ENCODE measurements around the gene GALNT6.

DNA sequence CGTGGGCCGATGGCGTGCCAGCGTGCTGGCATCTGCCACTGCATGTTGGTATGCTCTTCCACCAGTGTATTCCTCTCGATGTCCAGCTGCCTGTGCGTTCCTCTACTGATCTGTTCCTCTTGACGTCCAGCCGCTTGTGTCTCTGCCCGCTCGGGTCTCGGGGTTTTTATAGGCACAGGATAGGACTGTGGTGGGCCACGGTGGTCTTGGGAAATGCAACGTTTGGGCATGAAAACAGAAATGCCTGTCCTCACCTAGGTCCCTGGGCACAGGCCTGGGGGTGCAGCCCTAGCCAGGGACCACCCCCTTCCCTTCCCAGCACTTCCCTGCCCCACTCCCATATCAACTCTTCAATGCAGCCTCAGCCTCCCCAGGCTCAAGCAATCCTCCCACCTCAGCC, 10.3 kb upstream of the GALNT6 start:
- TF ChIP-seq, protein P1, sequence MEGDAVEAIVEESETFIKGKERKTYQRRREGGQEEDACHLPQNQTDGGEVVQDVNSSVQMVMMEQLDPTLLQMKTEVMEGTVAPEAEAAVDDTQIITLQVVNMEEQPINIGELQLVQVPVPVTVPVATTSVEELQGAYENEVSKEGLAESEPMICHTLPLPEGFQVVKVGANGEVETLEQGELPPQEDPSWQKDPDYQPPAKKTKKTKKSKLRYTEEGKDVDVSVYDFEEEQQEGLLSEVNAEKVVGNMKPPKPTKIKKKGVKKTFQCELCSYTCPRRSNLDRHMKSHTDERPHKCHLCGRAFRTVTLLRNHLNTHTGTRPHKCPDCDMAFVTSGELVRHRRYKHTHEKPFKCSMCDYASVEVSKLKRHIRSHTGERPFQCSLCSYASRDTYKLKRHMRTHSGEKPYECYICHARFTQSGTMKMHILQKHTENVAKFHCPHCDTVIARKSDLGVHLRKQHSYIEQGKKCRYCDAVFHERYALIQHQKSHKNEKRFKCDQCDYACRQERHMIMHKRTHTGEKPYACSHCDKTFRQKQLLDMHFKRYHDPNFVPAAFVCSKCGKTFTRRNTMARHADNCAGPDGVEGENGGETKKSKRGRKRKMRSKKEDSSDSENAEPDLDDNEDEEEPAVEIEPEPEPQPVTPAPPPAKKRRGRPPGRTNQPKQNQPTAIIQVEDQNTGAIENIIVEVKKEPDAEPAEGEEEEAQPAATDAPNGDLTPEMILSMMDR (IDR thresholded peaks at IDR 0.05; ENCODE audit: low read depth, low read length) = no peak
- TF ChIP-seq EZH2phosphoT487 (IDR thresholded peaks at IDR 0.05; ENCODE audit: low read depth) = no peak

All from OCI-LY3 (cell line).